ENCODE data around the gene JADE2.
A peak's percentile ranks its signal among the peaks of the same experiment; 100 is the strongest.
"Not testable (repeated sequence)": the region's sequence is repeated elsewhere in the genome, so short reads cannot be mapped to it uniquely, and the experiment has no call there.

The JADE2 gene

DNA sequence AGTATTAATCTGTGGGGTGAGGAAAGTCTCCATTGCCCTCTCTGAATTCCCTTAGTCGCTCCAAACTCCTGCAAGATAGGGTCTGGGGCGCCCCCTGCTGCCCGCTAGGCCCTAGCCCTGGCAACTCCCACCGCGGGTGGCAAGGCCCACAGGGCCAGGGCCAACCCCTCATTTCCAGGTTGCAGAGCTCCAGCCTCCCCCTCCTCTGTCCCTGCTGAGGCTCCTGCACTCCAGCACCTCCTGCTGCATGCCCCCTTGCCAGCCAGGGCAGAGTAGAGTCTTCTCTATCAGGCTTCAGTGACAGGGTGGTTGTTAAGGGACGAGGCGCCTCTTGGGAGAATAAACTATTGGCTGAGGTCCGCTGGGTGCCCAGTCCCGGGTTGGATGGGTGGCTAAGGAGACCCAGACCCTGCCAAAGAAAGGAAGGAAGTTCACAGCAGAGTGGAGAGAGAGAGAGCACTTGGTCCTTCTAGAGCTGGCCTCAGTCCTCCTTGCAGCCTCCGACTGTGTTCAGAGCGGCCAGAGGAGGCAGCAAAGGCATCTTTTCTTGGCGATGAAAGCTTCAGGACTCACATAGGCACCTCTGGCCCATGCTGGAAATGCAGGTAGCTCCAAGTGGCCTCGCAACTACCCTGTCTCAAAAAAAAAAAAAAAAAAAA is 61.5 kb downstream of the JADE2 start:
- DNase-seq (ENCODE audit: low read depth in 2 of 2): peak; percentile 55 to 85

DNA sequence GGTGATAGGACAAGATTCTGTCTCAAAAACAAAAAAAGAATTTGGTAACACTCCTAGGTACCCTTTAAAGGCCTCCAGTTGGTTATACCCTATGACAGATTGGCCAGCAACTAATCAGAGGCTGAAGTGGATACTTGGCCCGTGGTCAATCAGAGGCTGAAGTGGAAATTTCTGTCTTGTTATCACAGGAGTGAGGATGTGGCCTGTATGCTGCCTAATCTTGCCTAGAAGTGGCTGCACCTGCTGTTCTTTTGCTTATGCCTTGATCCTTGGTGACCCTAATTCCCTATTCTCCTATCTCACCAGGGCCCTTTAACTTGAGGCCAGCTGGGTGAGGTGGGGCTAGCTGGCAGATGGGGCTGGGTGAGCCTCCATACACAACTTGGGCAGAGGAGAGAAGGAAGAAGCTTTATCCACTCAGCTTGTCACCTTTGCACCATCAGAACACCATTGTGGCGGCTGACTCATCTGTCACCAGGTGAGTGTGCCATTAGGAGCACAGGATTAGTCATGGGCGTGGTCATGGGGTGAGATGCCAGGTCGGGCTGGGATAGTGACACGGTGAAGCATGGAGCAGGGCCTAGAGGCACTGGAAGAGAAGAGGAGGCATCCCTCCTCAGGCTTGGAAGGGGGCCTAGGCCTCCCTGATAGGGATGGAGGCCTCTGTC is 65.7 kb downstream of the JADE2 start:
- no peak for DNase-seq (ENCODE audit: low read depth in 2 of 2)

DNA sequence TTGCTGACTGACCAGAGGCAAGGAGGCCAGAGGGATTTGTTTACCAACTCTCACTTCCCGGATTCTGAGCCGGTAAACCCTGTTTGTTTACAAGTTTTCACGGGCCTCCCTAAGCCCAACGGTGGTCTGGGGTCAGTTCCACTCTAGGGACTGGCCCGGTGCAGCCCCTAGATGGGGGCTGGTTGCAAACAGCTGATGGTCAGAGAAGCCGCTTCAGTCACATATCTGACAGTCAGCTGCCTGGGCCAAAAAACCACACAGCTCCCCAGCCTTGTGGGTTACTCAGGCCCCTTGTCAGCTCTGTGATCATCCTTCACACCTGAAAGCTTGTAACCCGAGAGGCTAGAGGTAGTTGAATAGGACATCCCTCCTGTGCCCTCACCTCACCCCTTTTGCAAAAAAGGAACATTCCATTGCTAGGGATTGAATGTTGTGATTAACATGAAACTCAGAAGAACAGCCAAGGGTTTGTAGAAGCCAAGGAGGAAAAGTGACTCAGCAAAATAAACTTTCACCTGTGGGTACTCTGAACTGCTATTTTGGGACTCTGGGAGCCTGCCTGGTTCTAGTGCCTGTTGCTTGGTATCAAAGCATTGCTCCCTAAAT is 66.8 kb downstream of the JADE2 start:
- DNase-seq (ENCODE audit: low read depth in 2 of 2): no peak

DNA sequence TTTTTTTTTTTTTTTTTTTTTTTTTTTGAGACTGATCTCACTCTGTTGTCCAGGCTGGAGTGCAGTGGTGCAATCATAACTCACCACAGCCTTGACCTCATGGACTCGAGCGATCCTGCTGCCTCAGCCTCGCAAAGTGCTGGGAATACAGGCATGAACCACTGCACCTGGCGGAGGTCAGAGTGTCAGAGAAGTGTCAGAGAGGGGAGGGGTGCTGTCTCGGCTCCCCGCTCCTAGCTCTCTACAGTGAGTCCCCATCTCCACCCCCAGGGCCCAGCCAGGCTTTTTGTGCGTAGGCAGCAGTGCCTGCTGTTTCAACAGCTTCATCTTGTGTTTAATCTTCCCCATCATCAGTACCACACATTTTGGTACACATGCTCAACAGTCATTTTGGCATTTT is 68.9 kb downstream of the JADE2 start:
- DNase-seq (ENCODE audit: low read depth in 2 of 2): no peak

DNA sequence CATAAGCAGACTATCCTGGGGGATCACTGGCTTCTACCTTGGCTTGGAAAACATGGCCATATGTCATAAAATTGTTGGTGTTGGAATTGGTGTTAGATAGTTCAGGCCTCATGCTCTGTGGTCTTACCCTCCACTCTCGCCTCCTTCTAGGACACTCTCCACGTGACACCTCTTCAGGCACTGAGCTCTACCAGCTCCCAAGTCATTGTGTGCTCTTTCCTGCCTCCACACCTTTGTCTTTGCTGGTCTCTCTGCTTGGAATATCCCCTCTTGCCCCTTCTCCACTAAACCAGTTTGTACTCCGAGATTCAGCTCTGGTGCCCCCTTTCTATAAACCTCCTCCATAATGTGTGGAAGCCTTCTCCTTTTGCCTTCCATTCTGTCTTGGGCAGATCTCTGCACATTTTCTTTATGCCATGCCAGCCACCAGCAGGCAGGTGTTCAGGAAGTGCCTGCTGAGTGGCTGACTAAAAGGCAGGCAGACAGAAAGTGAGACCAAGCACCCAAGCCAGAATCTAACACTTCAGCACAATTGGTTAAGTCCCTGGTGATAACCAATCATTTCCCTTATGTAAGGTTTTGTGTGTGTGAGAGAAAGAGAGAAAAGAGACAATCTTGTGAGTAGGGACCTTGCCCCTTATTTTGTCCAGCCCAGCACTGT is 69.5 kb downstream of the JADE2 start:
- no peak for DNase-seq (ENCODE audit: low read depth in 2 of 2)

DNA sequence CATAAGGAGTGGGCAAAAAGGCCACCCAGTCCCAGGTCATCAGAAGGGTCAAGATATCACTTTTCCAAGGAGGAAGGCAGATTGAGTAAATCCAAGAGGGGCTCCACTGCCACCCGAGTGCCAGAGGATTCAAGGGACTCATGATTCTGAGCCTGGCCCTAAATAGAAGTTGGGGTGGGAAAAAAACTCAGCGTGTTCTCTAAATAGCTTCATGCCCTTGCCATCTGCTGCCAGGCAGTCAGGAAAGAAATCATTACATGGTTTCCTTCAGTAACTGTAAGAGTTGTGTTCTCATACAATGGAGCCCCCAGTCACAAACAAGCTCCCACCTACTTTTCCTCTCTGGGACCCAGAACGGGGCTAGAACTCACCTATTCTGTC is 70.0 kb downstream of the JADE2 start:
- DNase-seq (ENCODE audit: low read depth in 2 of 2): no peak

DNA sequence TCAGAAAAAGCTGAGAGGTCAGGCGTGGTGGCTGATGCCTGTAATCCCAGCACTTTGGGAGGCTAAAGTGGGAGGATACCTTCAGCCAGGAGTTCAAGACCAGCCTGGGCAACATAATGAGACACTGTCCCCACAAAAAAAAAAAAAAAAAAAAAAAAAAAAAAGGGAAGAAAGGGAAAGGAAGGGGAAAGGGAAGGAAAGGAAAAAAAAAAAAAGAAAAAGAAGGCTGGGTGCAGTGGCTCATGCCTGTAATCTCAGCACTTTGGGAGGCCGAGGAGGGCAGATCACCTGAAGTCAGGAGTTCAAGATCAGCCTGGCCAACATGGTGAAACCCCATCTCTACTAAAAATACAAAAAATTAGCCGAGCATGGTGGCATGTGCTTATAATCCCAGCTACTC is 74.3 kb downstream of the JADE2 start:
- not testable (repeated sequence) for DNase-seq (ENCODE audit: low read depth in 2 of 2)

DNA sequence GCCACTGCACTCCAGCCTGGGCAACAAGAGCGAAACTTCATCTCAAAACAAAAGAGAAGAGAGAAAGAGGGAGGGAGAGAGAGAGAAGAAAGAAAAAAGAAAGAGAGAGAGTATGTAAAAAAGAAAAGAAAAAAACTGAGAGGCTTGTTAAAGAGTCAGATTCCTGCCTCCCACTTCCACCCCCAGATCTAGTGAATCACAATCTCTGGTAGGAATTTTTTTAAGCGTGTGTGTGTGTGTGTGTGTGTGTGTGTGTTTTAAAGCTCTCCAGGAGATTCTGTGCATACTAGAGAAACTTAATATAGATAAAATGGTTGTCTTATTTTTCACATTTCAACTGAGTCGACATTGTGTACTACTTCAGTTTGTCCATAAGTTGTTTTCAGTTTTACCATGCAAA is 75.1 kb downstream of the JADE2 start:
- DNase-seq (ENCODE audit: low read depth in 2 of 2): no peak

DNA sequence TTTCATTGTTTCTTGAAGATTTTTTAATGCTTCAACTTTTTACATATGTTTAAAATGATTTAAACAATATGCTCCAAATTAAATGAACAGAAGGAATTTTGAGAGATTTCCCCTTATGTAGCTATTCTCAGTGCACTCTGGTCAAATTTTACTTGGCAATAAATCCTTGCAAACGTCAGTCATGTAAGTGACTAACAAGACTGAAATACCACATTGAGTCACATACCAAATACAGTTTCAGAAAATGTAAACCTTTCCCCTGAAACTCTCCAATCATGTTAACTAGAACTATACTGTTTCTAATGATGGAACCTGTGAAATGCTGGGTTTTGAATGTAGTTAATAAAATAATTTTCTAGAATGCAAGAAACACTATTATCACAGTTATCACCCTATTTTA is 77.6 kb downstream of the JADE2 start:
- no peak for DNase-seq (ENCODE audit: low read depth in 2 of 2)

DNA sequence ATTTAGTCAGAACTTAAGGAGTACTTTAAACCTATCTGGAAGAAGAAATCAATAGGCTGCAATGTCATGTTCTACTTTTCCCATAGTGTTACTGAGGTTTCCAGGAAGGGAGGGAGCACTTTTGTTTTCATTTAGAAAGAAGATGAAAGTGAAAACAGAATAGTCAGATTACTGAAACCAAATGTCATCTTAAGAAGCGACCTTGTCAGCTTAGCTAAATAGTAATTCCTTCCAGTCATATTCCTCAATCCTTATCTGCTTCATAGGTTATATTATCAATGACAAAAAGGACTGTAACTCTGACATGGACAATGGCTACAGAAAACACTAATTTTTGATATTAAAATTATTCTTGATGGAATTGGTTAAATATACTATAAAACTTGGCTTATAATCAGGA is 79.4 kb downstream of the JADE2 start:
- DNase-seq (ENCODE audit: low read depth in 2 of 2): no peak

DNA sequence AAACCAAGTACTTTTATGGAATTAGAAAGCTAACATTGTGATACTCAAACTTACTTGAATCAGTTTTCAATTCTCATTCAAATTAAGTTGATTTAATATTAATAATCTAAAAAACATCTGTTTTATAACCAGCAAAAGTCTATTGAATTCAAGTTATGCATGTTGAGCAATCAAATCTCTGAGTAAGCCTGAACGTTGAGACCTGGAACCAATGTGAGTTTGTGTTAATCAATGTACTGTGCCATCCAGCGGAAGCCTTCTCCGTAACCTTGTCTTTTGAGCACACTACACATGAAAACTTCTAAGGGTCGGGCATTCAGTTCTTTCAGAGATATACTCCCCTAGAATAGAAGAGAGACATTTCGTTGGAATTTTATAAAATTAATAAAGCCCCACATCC is 81.3 kb downstream of the JADE2 start:
- no peak for DNase-seq (ENCODE audit: low read depth in 2 of 2)

DNA sequence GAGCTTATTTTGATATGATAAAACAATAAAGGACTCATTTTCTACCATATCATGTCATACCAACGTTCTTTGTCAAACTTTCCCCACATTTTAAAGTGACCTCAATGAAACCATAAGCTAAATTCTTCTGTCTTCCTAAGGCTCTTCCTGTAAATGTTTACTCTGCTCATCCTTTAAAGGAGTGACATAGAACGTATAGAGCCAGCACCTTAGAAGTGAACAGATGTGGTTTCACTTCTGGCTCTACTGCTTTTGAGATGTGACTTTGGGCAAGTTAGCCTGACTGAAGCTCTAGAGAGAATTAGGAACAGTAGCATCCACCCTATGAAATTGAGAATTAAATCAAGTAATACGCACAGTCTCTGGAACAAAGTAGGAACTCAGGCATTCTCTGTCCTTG is 83.1 kb downstream of the JADE2 start:
- no peak for DNase-seq (ENCODE audit: low read depth in 2 of 2)

DNA sequence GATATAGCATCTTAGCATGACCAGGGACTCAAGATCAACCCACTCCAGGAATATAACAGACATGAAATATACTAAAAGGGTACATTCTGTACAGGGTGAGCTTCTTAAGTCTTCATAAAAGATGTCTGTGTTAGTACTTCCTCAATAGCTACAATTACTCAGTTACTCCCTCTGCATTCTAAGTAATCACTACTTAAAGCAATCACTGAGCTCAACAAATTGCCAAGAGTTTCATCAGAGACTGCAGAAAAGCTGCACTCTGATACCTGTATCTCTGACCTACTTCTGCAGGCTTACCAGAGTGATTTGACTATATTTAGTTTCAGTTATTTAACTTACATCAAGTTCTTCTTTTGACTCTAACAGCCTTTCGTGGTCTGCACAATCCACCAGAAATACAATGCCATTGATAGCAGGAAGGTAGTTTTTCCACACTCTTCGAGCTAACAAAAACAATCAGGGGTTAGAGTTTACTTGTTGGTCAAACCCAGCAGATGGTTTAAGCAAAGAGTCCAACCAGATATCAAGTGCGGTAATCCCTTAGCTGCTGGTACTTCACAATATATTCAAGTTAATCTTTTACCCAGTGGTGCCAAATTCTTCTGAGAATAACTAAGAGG is 83.9 kb downstream of the JADE2 start:
- no peak for DNase-seq (ENCODE audit: low read depth in 2 of 2)

DNA sequence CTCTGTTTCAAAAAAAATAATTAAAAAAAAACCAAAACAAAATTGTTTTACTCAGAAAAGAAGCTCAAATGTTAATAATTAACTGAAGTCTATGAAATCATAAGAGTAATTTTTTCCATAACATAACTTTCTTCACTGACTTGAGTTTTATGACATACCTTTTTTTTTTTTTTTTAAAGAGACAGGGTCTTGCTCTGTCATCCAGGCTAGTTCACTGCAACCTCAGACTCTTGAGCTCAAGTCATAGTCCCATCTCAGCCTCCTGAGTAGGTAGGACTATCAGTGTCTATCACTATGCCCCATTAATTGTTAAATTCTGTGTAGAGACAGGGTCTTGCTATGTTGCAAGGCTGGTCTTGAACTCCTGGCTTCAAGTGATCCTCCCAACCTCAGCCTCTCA is 85.3 kb downstream of the JADE2 start:
- no peak for DNase-seq (ENCODE audit: low read depth in 2 of 2)

DNA sequence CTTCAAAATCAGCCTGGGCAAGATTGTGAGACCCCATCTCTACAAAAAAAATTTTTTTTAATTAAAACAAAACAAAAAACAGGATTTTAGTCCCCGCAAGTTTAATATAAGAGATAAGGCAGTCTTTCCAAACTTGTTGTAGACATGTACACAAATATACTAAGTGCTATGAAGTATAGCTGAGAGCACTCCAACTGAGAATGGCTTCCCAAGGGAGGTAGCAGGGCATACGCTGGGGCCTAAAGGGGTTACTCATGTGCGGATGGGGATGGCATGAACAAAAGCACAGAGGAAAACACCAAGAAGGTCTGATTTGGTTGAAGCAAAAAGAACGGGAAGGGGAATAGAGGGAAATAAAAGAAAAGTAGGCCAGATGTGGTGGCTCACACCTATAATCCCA is 86.0 kb downstream of the JADE2 start:
- DNase-seq (ENCODE audit: low read depth in 2 of 2): no peak

DNA sequence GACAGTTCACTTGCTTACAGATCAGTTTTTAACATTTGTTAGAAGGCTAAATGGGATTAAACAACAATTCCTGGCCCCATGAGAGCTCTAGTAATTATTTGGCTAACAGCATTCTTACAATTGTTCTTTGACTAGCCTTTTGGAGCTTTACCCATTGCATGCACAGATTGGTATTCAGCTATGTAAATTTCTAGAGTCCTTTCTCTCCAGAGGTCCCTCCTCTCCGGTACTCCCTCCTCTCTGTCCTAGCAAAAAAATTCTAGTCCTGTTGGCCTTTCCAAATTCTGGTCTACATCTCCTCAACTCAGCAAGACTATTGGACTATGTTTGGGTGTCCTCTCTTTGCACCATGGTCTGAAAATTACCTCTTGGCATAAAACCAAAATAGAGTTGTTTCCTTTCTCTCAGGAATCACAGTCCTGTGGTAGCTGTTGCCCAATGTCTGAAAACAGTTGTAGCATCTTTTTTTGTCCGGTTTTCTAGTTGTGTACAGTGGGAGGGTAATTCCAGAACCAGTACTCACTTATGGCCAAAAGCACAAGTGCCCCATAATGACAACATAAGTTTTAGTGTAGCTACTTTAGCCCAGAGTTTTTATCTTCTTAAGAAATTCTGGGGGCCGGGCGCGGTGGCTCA is 89.1 kb downstream of the JADE2 start:
- DNase-seq (ENCODE audit: low read depth in 2 of 2): no peak

DNA sequence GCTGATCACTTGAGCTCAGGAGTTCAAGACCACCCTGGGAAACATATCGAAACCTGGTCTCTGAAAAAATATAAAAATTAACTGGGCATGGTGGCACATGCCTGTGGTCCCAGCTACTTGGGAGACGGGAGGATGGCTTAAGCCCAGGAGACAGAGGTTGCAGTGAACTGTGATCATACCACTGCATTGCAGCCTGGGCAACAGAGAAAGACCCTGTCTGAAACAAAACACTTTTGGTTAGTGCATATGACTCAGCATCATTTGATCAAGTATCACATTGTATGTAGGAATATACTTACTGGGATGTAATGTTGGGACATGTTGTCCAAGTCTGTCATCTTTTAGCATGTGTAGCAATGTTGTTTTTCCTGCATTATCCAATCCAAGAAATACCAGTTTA is 95.2 kb downstream of the JADE2 start:
- no peak for DNase-seq (ENCODE audit: low read depth in 2 of 2)

DNA sequence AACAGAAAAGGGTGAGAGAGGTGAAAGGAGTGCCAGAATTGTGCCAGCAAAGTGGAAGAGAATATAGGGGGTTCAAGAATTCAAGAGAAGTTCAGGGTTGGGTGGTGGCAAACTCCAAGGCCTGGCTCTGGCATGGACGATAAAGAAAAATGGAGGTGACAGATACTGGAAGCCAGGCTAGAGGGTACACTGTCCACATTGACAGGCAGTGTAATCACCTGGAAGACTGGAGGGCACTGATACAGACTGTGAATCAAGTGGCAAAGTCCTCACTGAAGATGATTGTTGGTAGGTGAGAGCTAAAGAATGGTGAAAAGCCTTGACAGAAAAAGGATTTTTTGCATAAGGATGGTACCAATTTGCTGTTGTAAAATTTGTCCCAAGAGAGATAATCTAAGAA is 100.1 kb downstream of the JADE2 start:
- DNase-seq (ENCODE audit: low read depth in 2 of 2): no peak

DNA sequence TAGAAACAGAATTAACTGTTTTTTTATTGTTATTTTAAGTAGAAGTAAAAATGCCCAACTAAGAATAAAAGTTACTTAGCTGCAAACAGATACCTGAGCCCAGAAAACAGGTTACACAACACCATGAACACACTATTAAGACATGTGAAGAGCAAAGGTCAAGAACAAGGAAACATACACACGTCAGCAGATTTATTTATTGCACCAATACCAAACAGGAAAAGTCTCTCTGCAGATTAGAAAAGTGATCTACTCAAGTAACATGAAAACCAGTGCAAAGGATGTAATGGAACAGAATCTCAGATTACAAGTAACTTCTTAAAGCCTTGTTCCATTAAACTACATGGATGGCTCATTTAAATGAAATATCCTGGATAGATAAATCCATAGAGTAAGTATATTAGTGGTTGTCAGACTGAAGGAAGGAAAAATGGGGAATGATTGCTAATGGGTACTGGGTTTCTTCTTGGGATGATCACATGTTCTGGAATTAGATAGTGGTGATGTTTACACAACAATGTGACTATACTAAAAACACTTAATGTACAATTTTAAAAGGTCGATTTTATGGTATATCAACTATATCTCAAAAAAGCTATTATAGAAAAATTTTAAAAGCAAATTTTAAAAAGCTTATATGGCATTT is 101.0 kb downstream of the JADE2 start:
- no peak for DNase-seq (ENCODE audit: low read depth in 2 of 2)

All from stimulated activated CD4-positive, alpha-beta T cell treated with anti-CD3 and anti-CD28 coated beads, Interleukin-1b, Interleukin-23, amount 100 ng/mL, for 1 hour (primary cell).